ENCODE measurements around the gene MXD3. TPM values are rescaled to one million over a fixed set of nuclear protein-coding genes. Genes with fewer than 3 reads are reported as not detected.

Gene MXD3
- total and polyA plus RNA-seq, 2 donors from 2014 or later: 4.9 to 6.6 TPM

GRCh38 chr5:177325868-177326381 is 14.2 kb upstream of the MXD3 start:
- no peaks in the 10 kb centered on the region for H3K27me3 ChIP-seq (ENCODE audit: control insufficient read depth, insufficient read depth, low read length)
- H3K9ac ChIP-seq (ENCODE audit: low read length in 3 of 3): no peak overlapping the region
- peak overlapping the region; percentile 8 to 22 for H3K27ac ChIP-seq (ENCODE audit: low read depth in 2 of 2, low read length in 2 of 2)
- H3K4me1 ChIP-seq (ENCODE audit: control insufficient read depth in 2 of 3, insufficient read depth in 2 of 3, low read depth in 1 of 3, low read length in 3 of 3): peaks cover 0 to 5% (median 4%) of the 10 kb centered on the region in 3 donors
- peak in 3 of 5 donors; percentile 7 to 32 (median 29) for DNase-seq
- no peak for FAIRE-seq
- no peak overlapping the region for H3K4me3 ChIP-seq (ENCODE audit: low read length in 3 of 3)
- intact Hi-C loops (cut with DNase I): no loop called here
- H3K36me3 ChIP-seq (ENCODE audit: control insufficient read depth in 2 of 3, insufficient read depth in 3 of 3, low read length in 3 of 3): peaks cover 0 to 5% (median 0%) of the 10 kb centered on the region in 3 donors
- no peak for TF ChIP-seq CTCF (IDR thresholded peaks at IDR 0.05; ENCODE audit: borderline replicate concordance, extremely low read depth, insufficient read depth)
- no peaks in the 10 kb centered on the region for H3K9me3 ChIP-seq (ENCODE audit: control insufficient read depth in 2 of 3, insufficient read depth in 1 of 3, low read length in 3 of 3)

- Histone ChIP-seq H3K9ac (ENCODE audit: low read length in 3 of 3) (no peak overlapping the region), H3K27ac (ENCODE audit: low read depth in 2 of 2, low read length in 2 of 2) (no peak overlapping the region), H3K9me3 (ENCODE audit: control insufficient read depth in 2 of 3, insufficient read depth in 1 of 3, low read length in 3 of 3) (no peaks in the 10 kb centered on the region), H3K36me3 (ENCODE audit: control insufficient read depth in 2 of 3, insufficient read depth in 3 of 3, low read length in 3 of 3) (no peaks in the 10 kb centered on the region), H3K4me3 (ENCODE audit: low read length in 3 of 3) (no peak overlapping the region), H3K4me1 (ENCODE audit: control insufficient read depth in 2 of 3, insufficient read depth in 2 of 3, low read depth in 1 of 3, low read length in 3 of 3) (peaks cover 0 to 3% (median 2%) of the 10 kb centered on the region in 3 donors), H3K27me3 (ENCODE audit: control insufficient read depth, insufficient read depth, low read length) (no peaks in the 10 kb centered on the region)
- no peak for FAIRE-seq
- intact Hi-C loops (cut with DNase I): no loop called here
- no peak for TF ChIP-seq CTCF (IDR thresholded peaks at IDR 0.05; ENCODE audit: borderline replicate concordance, extremely low read depth, insufficient read depth)
- DNase-seq: peak in 1 of 5 donors; percentile 56
Measured at GRCh38 chr5:177320879-177321278, 9.2 kb upstream of the MXD3 start.

- FAIRE-seq: no peak
- no peak for TF ChIP-seq CTCF (IDR thresholded peaks at IDR 0.05; ENCODE audit: borderline replicate concordance, extremely low read depth, insufficient read depth)
- Histone ChIP-seq H3K4me1 (ENCODE audit: control insufficient read depth in 2 of 3, insufficient read depth in 2 of 3, low read depth in 1 of 3, low read length in 3 of 3) (no peaks in the 10 kb centered on the region), H3K27ac (ENCODE audit: low read depth in 2 of 2, low read length in 2 of 2) (no peak overlapping the region), H3K27me3 (ENCODE audit: control insufficient read depth, insufficient read depth, low read length) (no peaks in the 10 kb centered on the region), H3K9me3 (ENCODE audit: control insufficient read depth in 2 of 3, insufficient read depth in 1 of 3, low read length in 3 of 3) (no peaks in the 10 kb centered on the region), H3K9ac (ENCODE audit: low read length in 3 of 3) (no peak overlapping the region), H3K4me3 (ENCODE audit: low read length in 3 of 3) (no peak overlapping the region), H3K36me3 (ENCODE audit: control insufficient read depth in 2 of 3, insufficient read depth in 3 of 3, low read length in 3 of 3) (no peaks in the 10 kb centered on the region)
- DNase-seq: peak in 1 of 5 donors; percentile 59
- intact Hi-C loops (cut with DNase I): no loop called here
Measured at GRCh38 chr5:177319913-177320588, 8.4 kb upstream of the MXD3 start.
